ENCODE results near the gene COMP.
A peak's percentile ranks its signal among the peaks of the same experiment; 100 is the strongest.

COMP gene

GRCh38 chr19:18745931-18746330, 45.2 kb downstream of the COMP start:
- Histone ChIP-seq H3K9ac (ENCODE audit: low read length) (no peak overlapping the region), H3K27me3 (ENCODE audit: control insufficient read depth, insufficient read depth, low read length) (no peaks in the 10 kb centered on the region), H3K36me3 (ENCODE audit: control insufficient read depth, insufficient read depth, low read length) (no peaks in the 10 kb centered on the region), H3K4me1 (ENCODE audit: control insufficient read depth, insufficient read depth, low read length) (peaks cover 32% of the 10 kb centered on the region), H3K9me3 (ENCODE audit: control insufficient read depth, low read length) (no peaks in the 10 kb centered on the region), H3K4me3 (ENCODE audit: low read length) (no peak overlapping the region)

- no peaks in the 10 kb centered on the region for H3K9me3 ChIP-seq (ENCODE audit: control insufficient read depth, low read length)
- H3K36me3 ChIP-seq (ENCODE audit: control insufficient read depth, insufficient read depth, low read length), result no peaks in the 10 kb centered on the region
Measured at GRCh38 chr19:18745012-18745735, 45.9 kb downstream of the COMP start.

GRCh38 chr19:18743784-18744418, 47.2 kb downstream of the COMP start:
- Histone ChIP-seq H3K36me3 (ENCODE audit: control insufficient read depth, insufficient read depth, low read length) (no peaks in the 10 kb centered on the region), H3K27me3 (ENCODE audit: control insufficient read depth, insufficient read depth, low read length) (no peaks in the 10 kb centered on the region), H3K4me3 (ENCODE audit: low read length) (no peak overlapping the region), H3K4me1 (ENCODE audit: control insufficient read depth, insufficient read depth, low read length) (peaks cover 50% of the 10 kb centered on the region), H3K9ac (ENCODE audit: low read length) (no peak overlapping the region), H3K9me3 (ENCODE audit: control insufficient read depth, low read length) (no peaks in the 10 kb centered on the region)

More at GRCh38 chr19:18745012-18745735, 45.9 kb downstream of the COMP start:
- Histone ChIP-seq H3K4me1 (ENCODE audit: control insufficient read depth, insufficient read depth, low read length) (peaks cover 39% of the 10 kb centered on the region), H3K4me3 (ENCODE audit: low read length) (no peak overlapping the region), H3K9ac (ENCODE audit: low read length) (no peak overlapping the region), H3K27me3 (ENCODE audit: control insufficient read depth, insufficient read depth, low read length) (no peaks in the 10 kb centered on the region)

GRCh38 chr19:18742838-18743783, 48.0 kb downstream of the COMP start:
- Histone ChIP-seq H3K4me3 (ENCODE audit: low read length) (no peak overlapping the region), H3K4me1 (ENCODE audit: control insufficient read depth, insufficient read depth, low read length) (peaks cover 57% of the 10 kb centered on the region), H3K9me3 (ENCODE audit: control insufficient read depth, low read length) (no peaks in the 10 kb centered on the region), H3K27me3 (ENCODE audit: control insufficient read depth, insufficient read depth, low read length) (no peaks in the 10 kb centered on the region), H3K36me3 (ENCODE audit: control insufficient read depth, insufficient read depth, low read length) (no peaks in the 10 kb centered on the region), H3K9ac (ENCODE audit: low read length) (peak overlapping the region; percentile 18)

GRCh38 chr19:18742324-18742723, 48.8 kb downstream of the COMP start:
- Histone ChIP-seq H3K9ac (ENCODE audit: low read length) (peak overlapping the region; percentile 18), H3K9me3 (ENCODE audit: control insufficient read depth, low read length) (no peaks in the 10 kb centered on the region), H3K27me3 (ENCODE audit: control insufficient read depth, insufficient read depth, low read length) (no peaks in the 10 kb centered on the region), H3K4me1 (ENCODE audit: control insufficient read depth, insufficient read depth, low read length) (peaks cover 64% of the 10 kb centered on the region), H3K4me3 (ENCODE audit: low read length) (no peak overlapping the region), H3K36me3 (ENCODE audit: control insufficient read depth, insufficient read depth, low read length) (no peaks in the 10 kb centered on the region)

GRCh38 chr19:18741124-18742121, 49.7 kb downstream of the COMP start:
- Histone ChIP-seq H3K4me3 (ENCODE audit: low read length) (peak overlapping the region; percentile 5), H3K4me1 (ENCODE audit: control insufficient read depth, insufficient read depth, low read length) (peaks cover 73% of the 10 kb centered on the region), H3K9me3 (ENCODE audit: control insufficient read depth, low read length) (no peaks in the 10 kb centered on the region), H3K27me3 (ENCODE audit: control insufficient read depth, insufficient read depth, low read length) (no peaks in the 10 kb centered on the region), H3K9ac (ENCODE audit: low read length) (peak overlapping the region; percentile 45), H3K36me3 (ENCODE audit: control insufficient read depth, insufficient read depth, low read length) (no peaks in the 10 kb centered on the region)

- no peaks in the 10 kb centered on the region for H3K36me3 ChIP-seq (ENCODE audit: control insufficient read depth, insufficient read depth, low read length)
- no peaks in the 10 kb centered on the region for H3K9me3 ChIP-seq (ENCODE audit: control insufficient read depth, low read length)
- no peaks in the 10 kb centered on the region for H3K27me3 ChIP-seq (ENCODE audit: control insufficient read depth, insufficient read depth, low read length)
- H3K9ac ChIP-seq (ENCODE audit: low read length), result no peak overlapping the region
- H3K4me3 ChIP-seq (ENCODE audit: low read length), result no peak overlapping the region
- H3K4me1 ChIP-seq (ENCODE audit: control insufficient read depth, insufficient read depth, low read length), result peaks cover 74% of the 10 kb centered on the region
Measured at GRCh38 chr19:18738961-18739690, 52.0 kb downstream of the COMP start.

GRCh38 chr19:18737954-18738351, 53.2 kb downstream of the COMP start:
- H3K9ac ChIP-seq (ENCODE audit: low read length), result no peak overlapping the region
- H3K27me3 ChIP-seq (ENCODE audit: control insufficient read depth, insufficient read depth, low read length), result no peaks in the 10 kb centered on the region
- peaks cover 69% of the 10 kb centered on the region for H3K4me1 ChIP-seq (ENCODE audit: control insufficient read depth, insufficient read depth, low read length)
- H3K9me3 ChIP-seq (ENCODE audit: control insufficient read depth, low read length), result no peaks in the 10 kb centered on the region
- H3K4me3 ChIP-seq (ENCODE audit: low read length), result no peak overlapping the region
- H3K36me3 ChIP-seq (ENCODE audit: control insufficient read depth, insufficient read depth, low read length), result no peaks in the 10 kb centered on the region

GRCh38 chr19:18737337-18737953, 53.7 kb downstream of the COMP start:
- H3K9me3 ChIP-seq (ENCODE audit: control insufficient read depth, low read length), result no peaks in the 10 kb centered on the region
- no peak overlapping the region for H3K9ac ChIP-seq (ENCODE audit: low read length)
- peaks cover 66% of the 10 kb centered on the region for H3K4me1 ChIP-seq (ENCODE audit: control insufficient read depth, insufficient read depth, low read length)
- H3K36me3 ChIP-seq (ENCODE audit: control insufficient read depth, insufficient read depth, low read length), result no peaks in the 10 kb centered on the region
- no peaks in the 10 kb centered on the region for H3K27me3 ChIP-seq (ENCODE audit: control insufficient read depth, insufficient read depth, low read length)
- no peak overlapping the region for H3K4me3 ChIP-seq (ENCODE audit: low read length)

GRCh38 chr19:18736415-18737336, 54.4 kb downstream of the COMP start:
- Histone ChIP-seq H3K9me3 (ENCODE audit: control insufficient read depth, low read length) (no peaks in the 10 kb centered on the region), H3K4me3 (ENCODE audit: low read length) (no peak overlapping the region), H3K27me3 (ENCODE audit: control insufficient read depth, insufficient read depth, low read length) (no peaks in the 10 kb centered on the region), H3K36me3 (ENCODE audit: control insufficient read depth, insufficient read depth, low read length) (no peaks in the 10 kb centered on the region), H3K9ac (ENCODE audit: low read length) (no peak overlapping the region), H3K4me1 (ENCODE audit: control insufficient read depth, insufficient read depth, low read length) (peaks cover 64% of the 10 kb centered on the region)

Measured in mucosa of stomach (tissue), 1 donor.